Measurements from ENCODE around the gene NEDD8.

Gene NEDD8

DNA sequence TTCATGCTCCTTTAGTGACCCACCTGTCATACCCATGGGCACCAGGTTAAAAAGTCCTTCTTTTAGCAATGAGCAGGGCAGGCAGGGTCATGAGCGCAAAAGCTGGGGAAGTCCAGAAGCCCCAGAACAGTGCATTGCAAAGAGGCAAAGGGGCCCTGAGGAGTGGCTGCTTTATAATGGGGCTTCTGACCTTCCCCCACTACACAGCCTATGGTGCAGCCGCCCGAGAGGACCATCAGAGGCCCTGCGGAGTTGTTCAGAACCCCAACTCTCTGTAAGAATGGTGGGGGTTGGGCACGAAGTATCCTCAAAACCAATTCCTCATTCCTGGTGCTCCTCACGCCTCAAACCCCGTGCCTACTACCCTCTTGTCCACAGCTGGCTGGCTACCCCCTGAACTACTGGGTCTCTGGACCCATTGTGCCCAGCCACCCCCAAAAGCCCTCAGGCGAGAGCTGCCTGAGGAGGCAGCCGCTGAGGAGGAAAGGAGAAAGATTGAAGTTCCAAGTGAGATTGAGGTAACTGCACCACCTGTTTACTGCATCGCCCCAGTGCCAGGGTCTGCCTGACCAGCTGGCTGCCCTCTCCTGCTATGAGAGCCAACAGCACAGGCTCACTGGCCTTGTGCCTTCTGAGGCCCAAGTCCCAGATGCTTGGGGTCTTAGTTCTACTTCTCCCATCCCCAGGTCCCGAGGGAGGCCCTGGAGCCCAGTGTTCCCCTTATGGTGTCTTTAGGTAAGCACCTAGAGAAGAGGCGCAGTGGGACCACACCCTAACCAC is 53.6 kb downstream of the NEDD8 start:
- no peak for TF ChIP-seq BACH2 (CRISPR knock-in tag; IDR thresholded peaks at IDR 0.05; ENCODE audit: borderline replicate concordance)
- TF ChIP-seq ZNF8 (CRISPR knock-in tag; IDR thresholded peaks at IDR 0.05): no peak
- TF ChIP-seq PPARA (CRISPR knock-in tag; IDR thresholded peaks at IDR 0.05; ENCODE audit: borderline replicate concordance): no peak
- TF ChIP-seq ARNTL (CRISPR knock-in tag; IDR thresholded peaks at IDR 0.05; ENCODE audit: borderline replicate concordance, low read depth): no peak
- no peak for TF ChIP-seq OSR1 (CRISPR knock-in tag; IDR thresholded peaks at IDR 0.05)
- no peak for TF ChIP-seq SNAI2 (CRISPR knock-in tag; IDR thresholded peaks at IDR 0.05)
- no peak for TF ChIP-seq ZNF70 (CRISPR knock-in tag; IDR thresholded peaks at IDR 0.05)
- no peak for TF ChIP-seq GLIS3 (CRISPR knock-in tag; IDR thresholded peaks at IDR 0.05)
- TF ChIP-seq TOX (CRISPR knock-in tag; IDR thresholded peaks at IDR 0.05; ENCODE audit: borderline replicate concordance): no peak
- no peak for TF ChIP-seq ZFP30 (CRISPR knock-in tag; IDR thresholded peaks at IDR 0.05)
- ATAC-seq: no peak

DNA sequence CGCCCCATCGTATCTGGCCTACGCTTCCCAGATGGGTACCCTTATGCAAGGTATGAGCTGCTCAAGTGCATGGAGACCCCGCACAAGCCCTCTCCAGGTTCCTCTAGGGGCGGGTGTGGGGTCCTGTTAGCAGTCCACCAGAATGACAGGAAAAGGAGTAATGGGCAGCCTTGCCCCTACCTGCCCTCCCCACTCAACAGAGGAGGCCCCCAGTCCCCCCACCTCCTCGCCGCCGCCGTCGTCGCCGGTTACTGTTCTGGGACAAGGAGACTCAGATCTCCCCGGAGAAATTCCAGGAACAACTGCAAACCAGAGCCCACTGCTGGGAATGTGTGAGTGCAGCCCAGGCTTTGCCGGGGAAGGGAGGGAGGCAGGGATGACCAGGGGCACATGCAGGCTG is 54.3 kb downstream of the NEDD8 start:
- TF ChIP-seq ZFP3 (CRISPR knock-in tag; IDR thresholded peaks at IDR 0.05) (no peak), GLIS3 (CRISPR knock-in tag; IDR thresholded peaks at IDR 0.05) (no peak), CSRNP3 (CRISPR knock-in tag; IDR thresholded peaks at IDR 0.05) (no peak), ZNF565 (CRISPR knock-in tag; conservative IDR thresholded peaks at IDR 0.05; ENCODE audit: low read depth) (no peak), TOX (CRISPR knock-in tag; IDR thresholded peaks at IDR 0.05; ENCODE audit: borderline replicate concordance) (no peak), ZFP30 (CRISPR knock-in tag; IDR thresholded peaks at IDR 0.05) (no peak), SNAI2 (CRISPR knock-in tag; IDR thresholded peaks at IDR 0.05) (no peak), OSR1 (CRISPR knock-in tag; IDR thresholded peaks at IDR 0.05) (no peak)
- TF ChIP-seq, protein P1, sequence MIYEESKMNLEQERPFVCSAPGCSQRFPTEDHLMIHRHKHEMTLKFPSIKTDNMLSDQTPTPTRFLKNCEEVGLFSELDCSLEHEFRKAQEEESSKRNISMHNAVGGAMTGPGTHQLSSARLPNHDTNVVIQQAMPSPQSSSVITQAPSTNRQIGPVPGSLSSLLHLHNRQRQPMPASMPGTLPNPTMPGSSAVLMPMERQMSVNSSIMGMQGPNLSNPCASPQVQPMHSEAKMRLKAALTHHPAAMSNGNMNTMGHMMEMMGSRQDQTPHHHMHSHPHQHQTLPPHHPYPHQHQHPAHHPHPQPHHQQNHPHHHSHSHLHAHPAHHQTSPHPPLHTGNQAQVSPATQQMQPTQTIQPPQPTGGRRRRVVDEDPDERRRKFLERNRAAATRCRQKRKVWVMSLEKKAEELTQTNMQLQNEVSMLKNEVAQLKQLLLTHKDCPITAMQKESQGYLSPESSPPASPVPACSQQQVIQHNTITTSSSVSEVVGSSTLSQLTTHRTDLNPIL (CRISPR knock-in tag; IDR thresholded peaks at IDR 0.05; ENCODE audit: low read depth): no peak
- TF ChIP-seq, protein P2, sequence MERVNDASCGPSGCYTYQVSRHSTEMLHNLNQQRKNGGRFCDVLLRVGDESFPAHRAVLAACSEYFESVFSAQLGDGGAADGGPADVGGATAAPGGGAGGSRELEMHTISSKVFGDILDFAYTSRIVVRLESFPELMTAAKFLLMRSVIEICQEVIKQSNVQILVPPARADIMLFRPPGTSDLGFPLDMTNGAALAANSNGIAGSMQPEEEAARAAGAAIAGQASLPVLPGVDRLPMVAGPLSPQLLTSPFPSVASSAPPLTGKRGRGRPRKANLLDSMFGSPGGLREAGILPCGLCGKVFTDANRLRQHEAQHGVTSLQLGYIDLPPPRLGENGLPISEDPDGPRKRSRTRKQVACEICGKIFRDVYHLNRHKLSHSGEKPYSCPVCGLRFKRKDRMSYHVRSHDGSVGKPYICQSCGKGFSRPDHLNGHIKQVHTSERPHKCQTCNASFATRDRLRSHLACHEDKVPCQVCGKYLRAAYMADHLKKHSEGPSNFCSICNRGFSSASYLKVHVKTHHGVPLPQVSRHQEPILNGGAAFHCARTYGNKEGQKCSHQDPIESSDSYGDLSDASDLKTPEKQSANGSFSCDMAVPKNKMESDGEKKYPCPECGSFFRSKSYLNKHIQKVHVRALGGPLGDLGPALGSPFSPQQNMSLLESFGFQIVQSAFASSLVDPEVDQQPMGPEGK (CRISPR knock-in tag; IDR thresholded peaks at IDR 0.05; ENCODE audit: borderline replicate concordance): no peak
- no peak for ATAC-seq

GRCh38 chr14:24177041-24177825 is 54.9 kb downstream of the NEDD8 start:
- no peak for TF ChIP-seq ZNF565 (CRISPR knock-in tag; conservative IDR thresholded peaks at IDR 0.05; ENCODE audit: low read depth)
- TF ChIP-seq ARNTL (CRISPR knock-in tag; IDR thresholded peaks at IDR 0.05; ENCODE audit: borderline replicate concordance, low read depth): no peak
- no peak for TF ChIP-seq ZC3H10 (CRISPR knock-in tag; IDR thresholded peaks at IDR 0.05)
- TF ChIP-seq BACH2 (CRISPR knock-in tag; IDR thresholded peaks at IDR 0.05; ENCODE audit: borderline replicate concordance): no peak
- TF ChIP-seq ESRRG (CRISPR knock-in tag; IDR thresholded peaks at IDR 0.05): no peak
- TF ChIP-seq ZFP30 (CRISPR knock-in tag; IDR thresholded peaks at IDR 0.05): no peak
- no peak for TF ChIP-seq TSHZ2 (CRISPR knock-in tag; IDR thresholded peaks at IDR 0.05)
- TF ChIP-seq, protein P3, sequence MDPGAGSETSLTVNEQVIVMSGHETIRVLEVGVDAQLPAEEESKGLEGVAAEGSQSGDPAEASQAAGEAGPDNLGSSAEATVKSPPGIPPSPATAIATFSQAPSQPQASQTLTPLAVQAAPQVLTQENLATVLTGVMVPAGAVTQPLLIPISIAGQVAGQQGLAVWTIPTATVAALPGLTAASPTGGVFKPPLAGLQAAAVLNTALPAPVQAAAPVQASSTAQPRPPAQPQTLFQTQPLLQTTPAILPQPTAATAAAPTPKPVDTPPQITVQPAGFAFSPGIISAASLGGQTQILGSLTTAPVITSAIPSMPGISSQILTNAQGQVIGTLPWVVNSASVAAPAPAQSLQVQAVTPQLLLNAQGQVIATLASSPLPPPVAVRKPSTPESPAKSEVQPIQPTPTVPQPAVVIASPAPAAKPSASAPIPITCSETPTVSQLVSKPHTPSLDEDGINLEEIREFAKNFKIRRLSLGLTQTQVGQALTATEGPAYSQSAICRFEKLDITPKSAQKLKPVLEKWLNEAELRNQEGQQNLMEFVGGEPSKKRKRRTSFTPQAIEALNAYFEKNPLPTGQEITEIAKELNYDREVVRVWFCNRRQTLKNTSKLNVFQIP (CRISPR knock-in tag; IDR thresholded peaks at IDR 0.05; ENCODE audit: borderline replicate concordance, low read depth): no peak
- TF ChIP-seq ZFP3 (CRISPR knock-in tag; IDR thresholded peaks at IDR 0.05): no peak
- no peak for TF ChIP-seq OSR1 (CRISPR knock-in tag; IDR thresholded peaks at IDR 0.05)
- no peak for TF ChIP-seq TCF4 (CRISPR knock-in tag; IDR thresholded peaks at IDR 0.05; ENCODE audit: borderline replicate concordance)
- TF ChIP-seq SNAI2 (CRISPR knock-in tag; IDR thresholded peaks at IDR 0.05): no peak
- TF ChIP-seq PPARA (CRISPR knock-in tag; IDR thresholded peaks at IDR 0.05; ENCODE audit: borderline replicate concordance): no peak
- TF ChIP-seq CSDC2 (CRISPR knock-in tag; IDR thresholded peaks at IDR 0.05): no peak
- ATAC-seq: no peak
